ENCODE data around the gene CSGALNACT2.

- TF ChIP-seq, protein P1, sequence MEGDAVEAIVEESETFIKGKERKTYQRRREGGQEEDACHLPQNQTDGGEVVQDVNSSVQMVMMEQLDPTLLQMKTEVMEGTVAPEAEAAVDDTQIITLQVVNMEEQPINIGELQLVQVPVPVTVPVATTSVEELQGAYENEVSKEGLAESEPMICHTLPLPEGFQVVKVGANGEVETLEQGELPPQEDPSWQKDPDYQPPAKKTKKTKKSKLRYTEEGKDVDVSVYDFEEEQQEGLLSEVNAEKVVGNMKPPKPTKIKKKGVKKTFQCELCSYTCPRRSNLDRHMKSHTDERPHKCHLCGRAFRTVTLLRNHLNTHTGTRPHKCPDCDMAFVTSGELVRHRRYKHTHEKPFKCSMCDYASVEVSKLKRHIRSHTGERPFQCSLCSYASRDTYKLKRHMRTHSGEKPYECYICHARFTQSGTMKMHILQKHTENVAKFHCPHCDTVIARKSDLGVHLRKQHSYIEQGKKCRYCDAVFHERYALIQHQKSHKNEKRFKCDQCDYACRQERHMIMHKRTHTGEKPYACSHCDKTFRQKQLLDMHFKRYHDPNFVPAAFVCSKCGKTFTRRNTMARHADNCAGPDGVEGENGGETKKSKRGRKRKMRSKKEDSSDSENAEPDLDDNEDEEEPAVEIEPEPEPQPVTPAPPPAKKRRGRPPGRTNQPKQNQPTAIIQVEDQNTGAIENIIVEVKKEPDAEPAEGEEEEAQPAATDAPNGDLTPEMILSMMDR (IDR thresholded peaks at IDR 0.05): no peak
- TF ChIP-seq POLR2A (IDR thresholded peaks at IDR 0.05): no peak
Measured at GRCh38 chr10:43209651-43210141, 71.5 kb downstream of the CSGALNACT2 start.

All from thyroid gland (tissue), 4 donors.